GM12874 (cell line): ENCODE results near the gene KDM4C.

Experiments
- TF ChIP-seq, protein P1 (sequence below): IDR thresholded peaks from 2 replicates; pipeline ENCODE4 v1.5.1; 2011; ENCODE audit warnings: low read depth, mild to moderate bottlenecking, control low read depth, low read length, moderate library complexity; ENCODE audit not compliant: insufficient read depth

Gene KDM4C

DNA sequence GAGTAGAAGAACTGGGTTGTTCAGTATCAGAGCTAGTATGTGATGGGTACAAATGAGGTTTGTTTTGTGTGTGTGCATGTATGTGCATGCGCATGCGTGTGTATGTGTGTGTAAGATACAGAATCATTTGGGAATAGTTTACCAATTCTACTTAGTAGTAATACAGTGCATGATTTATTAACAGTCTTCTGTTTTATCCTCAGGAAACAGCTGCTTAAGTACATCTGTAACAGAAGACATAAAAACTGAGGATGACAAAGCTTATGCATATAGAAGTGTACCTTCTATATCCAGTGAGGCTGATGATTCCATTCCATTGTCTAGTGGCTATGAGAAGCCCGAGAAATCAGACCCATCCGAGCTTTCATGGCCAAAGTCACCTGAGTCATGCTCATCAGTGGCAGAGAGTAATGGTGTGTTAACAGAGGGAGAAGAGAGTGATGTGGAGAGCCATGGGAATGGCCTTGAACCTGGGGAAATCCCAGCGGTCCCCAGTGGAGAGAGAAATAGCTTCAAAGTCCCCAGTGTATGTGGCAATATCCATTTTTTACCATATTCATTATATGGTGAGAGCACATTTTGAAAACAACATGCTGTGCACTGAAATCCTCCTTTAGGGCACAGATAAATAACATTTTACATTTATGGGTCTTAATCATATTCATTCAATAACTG lies 228.5 kb downstream of the KDM4C start:
- TF ChIP-seq, protein P1, sequence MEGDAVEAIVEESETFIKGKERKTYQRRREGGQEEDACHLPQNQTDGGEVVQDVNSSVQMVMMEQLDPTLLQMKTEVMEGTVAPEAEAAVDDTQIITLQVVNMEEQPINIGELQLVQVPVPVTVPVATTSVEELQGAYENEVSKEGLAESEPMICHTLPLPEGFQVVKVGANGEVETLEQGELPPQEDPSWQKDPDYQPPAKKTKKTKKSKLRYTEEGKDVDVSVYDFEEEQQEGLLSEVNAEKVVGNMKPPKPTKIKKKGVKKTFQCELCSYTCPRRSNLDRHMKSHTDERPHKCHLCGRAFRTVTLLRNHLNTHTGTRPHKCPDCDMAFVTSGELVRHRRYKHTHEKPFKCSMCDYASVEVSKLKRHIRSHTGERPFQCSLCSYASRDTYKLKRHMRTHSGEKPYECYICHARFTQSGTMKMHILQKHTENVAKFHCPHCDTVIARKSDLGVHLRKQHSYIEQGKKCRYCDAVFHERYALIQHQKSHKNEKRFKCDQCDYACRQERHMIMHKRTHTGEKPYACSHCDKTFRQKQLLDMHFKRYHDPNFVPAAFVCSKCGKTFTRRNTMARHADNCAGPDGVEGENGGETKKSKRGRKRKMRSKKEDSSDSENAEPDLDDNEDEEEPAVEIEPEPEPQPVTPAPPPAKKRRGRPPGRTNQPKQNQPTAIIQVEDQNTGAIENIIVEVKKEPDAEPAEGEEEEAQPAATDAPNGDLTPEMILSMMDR, result no peak

DNA sequence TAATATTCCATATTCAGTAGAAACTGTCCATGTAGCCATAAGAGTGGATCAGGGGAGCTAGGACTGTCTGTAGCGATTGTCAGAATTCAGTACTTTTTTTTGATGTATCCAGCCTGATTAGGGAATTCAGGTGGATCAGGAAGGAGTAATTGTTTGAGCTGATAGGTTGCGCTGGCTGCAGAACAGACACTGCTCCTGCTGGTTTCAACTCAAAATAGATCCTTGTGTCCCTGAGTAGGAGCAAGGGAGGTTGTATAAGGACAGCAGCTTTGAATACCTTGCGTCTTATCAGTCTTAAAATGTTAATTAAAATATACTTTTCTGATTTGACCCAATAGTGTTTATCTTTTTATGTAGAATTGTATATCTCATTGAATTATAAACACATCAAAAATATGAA lies 229.6 kb downstream of the KDM4C start:
- TF ChIP-seq, protein P1, result no peak

DNA sequence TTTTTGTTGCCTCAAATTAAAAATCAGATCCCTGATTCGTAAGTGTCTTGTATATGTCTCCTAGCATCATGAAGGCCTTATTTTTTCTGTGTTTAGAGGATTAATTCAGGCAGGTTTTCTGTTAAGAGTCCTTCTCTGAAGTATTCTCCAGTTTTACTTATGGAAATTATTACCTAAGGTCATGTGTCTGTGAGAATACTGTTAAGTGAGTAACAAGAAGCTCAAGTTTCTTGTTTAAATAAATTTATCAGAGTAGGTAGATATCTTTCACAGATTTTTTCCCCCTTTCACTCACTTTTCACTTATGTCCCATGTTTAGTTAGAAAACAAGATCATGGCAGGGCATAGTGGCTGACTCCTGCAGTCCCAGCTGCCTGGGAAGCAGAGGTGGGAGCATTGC lies 233.6 kb downstream of the KDM4C start:
- TF ChIP-seq, protein P1, result no peak

DNA sequence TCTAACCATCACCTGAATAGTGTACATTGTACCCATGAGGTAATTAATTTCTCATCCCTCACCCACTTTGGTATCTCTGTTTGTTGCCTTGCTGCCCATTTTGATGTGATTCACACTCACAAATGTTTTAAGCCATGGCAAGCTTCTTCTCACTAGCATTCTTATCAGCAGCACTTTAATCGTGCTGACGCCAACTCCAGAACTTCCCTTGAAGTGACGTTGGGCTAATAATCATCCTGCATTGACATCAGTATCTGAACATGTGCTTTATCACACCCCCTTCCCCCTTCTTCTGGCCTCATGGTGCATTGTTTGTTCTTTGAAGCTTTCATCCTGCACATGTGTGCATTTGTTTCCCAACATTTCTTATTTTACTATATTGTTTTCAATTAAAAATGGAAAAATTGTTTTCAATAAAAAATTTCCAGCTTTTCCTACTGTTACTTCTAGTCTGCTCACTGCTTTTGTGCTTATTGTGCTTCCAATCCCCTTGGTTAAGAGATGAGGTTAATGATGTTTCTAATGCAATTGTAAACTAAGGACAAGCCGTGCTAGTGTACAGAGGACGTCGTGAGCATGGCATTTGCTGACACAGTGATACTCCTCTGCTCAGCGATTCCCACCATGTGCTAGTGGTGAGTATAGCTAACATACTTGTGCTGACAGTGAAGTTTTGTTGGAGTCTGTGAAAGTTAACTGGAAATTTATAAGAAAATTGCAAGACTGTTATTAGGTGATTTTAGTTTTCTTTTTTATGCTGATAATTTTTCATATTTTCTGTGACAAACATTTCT lies 238.5 kb downstream of the KDM4C start:
- TF ChIP-seq, protein P1, result no peak

DNA sequence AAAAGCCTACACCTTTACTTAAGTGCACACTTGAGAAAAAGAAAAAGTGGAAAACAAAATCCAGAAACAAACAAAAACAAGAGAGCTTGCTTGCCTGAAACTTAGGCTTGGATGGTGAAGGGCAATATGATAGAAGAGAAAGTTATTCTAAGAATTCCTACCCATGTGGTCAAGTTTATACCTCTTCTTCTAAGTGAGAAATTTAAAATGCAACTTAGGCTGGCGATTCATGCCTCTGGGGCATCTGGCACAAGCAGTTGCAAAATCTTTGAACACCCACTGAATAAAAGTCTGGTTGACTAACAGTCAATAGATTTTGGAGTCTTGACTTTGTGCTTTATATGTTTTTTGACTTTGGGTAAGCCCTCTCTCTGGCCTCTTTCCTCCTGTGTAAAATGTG lies 239.6 kb downstream of the KDM4C start:
- TF ChIP-seq, protein P1, result no peak

DNA sequence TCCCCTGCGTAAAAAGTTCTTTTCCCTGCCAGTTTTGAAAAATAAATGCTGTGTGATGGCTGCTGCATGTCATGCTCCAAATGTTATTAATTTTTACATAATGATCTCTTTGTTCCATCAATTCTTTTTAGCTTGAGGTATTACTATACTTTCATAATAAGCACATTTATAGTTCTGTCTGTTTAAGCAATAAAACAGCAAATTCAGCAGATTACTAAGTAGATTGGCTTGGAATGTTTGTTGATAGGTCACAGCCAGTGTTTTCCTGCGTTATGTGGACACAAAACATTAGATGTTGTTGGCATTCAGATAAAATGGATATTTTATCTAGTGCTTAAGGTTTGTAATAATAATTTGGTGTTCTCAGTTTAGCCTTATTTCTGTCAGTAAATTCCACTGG lies 242.0 kb downstream of the KDM4C start:
- TF ChIP-seq, protein P1, result no peak

DNA sequence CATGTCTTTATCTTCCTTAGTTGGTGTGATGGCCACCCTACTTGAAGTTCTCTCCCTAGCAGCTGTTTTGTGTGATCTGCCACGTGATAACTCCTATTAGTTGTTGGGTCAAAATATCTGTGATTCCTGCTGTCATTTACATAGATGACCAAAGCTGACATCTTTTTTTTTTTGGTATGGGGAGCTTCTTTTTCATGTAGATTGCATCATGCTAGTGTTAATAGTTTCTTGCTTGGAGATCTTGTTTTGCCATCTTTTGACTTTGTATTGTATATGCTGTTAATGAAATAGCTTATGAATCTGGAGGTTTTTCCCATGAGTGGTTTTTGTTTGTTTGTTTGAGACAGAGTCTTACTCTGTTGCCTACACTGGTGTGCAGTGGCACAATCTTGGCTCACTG lies 243.8 kb downstream of the KDM4C start:
- TF ChIP-seq, protein P1, result no peak
